ENCODE data around the gene ROBO1. TPM values are rescaled to one million over a fixed set of nuclear protein-coding genes. Genes with fewer than 3 reads are reported as not detected.
A peak's percentile ranks its signal among the peaks of the same experiment; 100 is the strongest.

The ROBO1 gene
- total and polyA plus RNA-seq, 4 donors, result 68.8 to 181 (median 106) TPM

DNA sequence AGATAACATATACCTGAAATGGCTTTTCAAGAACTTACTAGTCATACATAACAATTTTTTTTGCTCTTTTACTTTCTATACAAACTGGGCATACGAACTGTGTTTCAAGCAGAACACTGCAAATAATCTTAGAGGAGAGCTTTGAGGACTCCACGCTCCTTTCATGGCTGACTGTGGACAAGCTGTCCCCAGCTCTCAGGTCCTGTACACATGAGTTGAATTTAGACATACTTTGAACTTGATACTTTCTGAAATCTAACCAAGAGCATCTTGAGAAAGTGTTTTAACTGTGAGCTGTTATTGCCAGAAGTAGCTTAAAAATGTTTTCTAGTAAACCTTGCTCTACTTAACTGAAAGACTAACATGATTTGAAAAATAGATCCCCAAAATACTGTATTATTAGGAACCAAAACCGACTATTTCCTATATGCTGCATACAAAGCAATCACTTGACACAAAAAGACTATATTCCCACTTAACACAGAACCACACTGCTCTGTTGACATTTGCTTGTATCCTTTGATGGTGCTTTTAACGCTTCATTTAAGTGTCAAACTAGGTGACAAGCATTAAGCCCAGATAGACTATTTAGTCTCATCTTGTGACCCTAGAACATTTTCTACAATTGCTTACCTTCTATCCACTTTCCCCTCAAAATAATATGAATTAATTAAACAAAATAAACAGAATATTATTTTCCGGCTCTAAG lies 755.8 kb downstream of the ROBO1 start:
- H3K27ac ChIP-seq (ENCODE audit: low read depth, low read length), result no peak overlapping the region
- DNase-seq (ENCODE audit: low read depth in 4 of 6, low spot score in 6 of 6), result no peak
- WGBS (ENCODE audit: insufficient coverage), result 72% methylated on average over 4 of the region's 5 CpGs

GRCh38 chr3:79009861-79010260 lies 757.9 kb downstream of the ROBO1 start:
- Histone ChIP-seq H3K9me3 (ENCODE audit: control insufficient read depth, insufficient read depth, low read length) (no peaks in the 10 kb centered on the region), H3K27me3 (ENCODE audit: control insufficient read depth, insufficient read depth, low read length) (no peaks in the 10 kb centered on the region), H3K4me1 (ENCODE audit: control insufficient read depth, insufficient read depth, low read length) (no peaks in the 10 kb centered on the region), H3K36me3 (ENCODE audit: control insufficient read depth, insufficient read depth, low read length) (no peaks in the 10 kb centered on the region), H3K4me3 (ENCODE audit: low read depth, low read length) (no peak overlapping the region), H3K27ac (ENCODE audit: low read depth, low read length) (no peak overlapping the region)
- DNase-seq (ENCODE audit: low read depth in 4 of 6, low spot score in 6 of 6), result peak in 1 of 6 donors; percentile 51

More for the DNA sequence above, 755.8 kb downstream of the ROBO1 start:
- H3K4me1 ChIP-seq (ENCODE audit: control insufficient read depth, insufficient read depth, low read length), result no peaks in the 10 kb centered on the region
- H3K4me3 ChIP-seq (ENCODE audit: low read depth, low read length), result no peak overlapping the region
- no peaks in the 10 kb centered on the region for H3K36me3 ChIP-seq (ENCODE audit: control insufficient read depth, insufficient read depth, low read length)
- no peaks in the 10 kb centered on the region for H3K9me3 ChIP-seq (ENCODE audit: control insufficient read depth, insufficient read depth, low read length)
- H3K27me3 ChIP-seq (ENCODE audit: control insufficient read depth, insufficient read depth, low read length), result no peaks in the 10 kb centered on the region

GRCh38 chr3:79006077-79006476 lies 761.7 kb downstream of the ROBO1 start:
- H3K36me3 ChIP-seq (ENCODE audit: control insufficient read depth, insufficient read depth, low read length), result no peaks in the 10 kb centered on the region
- no peaks in the 10 kb centered on the region for H3K27me3 ChIP-seq (ENCODE audit: control insufficient read depth, insufficient read depth, low read length)
- no CpG with 5 or more reads among the region's 1 CpG for WGBS (ENCODE audit: insufficient coverage)
- DNase-seq (ENCODE audit: low read depth in 4 of 6, low spot score in 6 of 6), result no peak
- H3K4me1 ChIP-seq (ENCODE audit: control insufficient read depth, insufficient read depth, low read length), result no peaks in the 10 kb centered on the region
- H3K27ac ChIP-seq (ENCODE audit: low read depth, low read length), result no peak overlapping the region
- H3K9me3 ChIP-seq (ENCODE audit: control insufficient read depth, insufficient read depth, low read length), result no peaks in the 10 kb centered on the region
- H3K4me3 ChIP-seq (ENCODE audit: low read depth, low read length), result no peak overlapping the region

GRCh38 chr3:79005084-79005483 lies 762.7 kb downstream of the ROBO1 start:
- WGBS (ENCODE audit: insufficient coverage), result 57% methylated on average over 1 of the region's 6 CpGs
- no peak overlapping the region for H3K27ac ChIP-seq (ENCODE audit: low read depth, low read length)
- no peaks in the 10 kb centered on the region for H3K36me3 ChIP-seq (ENCODE audit: control insufficient read depth, insufficient read depth, low read length)
- H3K4me3 ChIP-seq (ENCODE audit: low read depth, low read length), result no peak overlapping the region
- no peaks in the 10 kb centered on the region for H3K4me1 ChIP-seq (ENCODE audit: control insufficient read depth, insufficient read depth, low read length)
- H3K9me3 ChIP-seq (ENCODE audit: control insufficient read depth, insufficient read depth, low read length), result no peaks in the 10 kb centered on the region
- H3K27me3 ChIP-seq (ENCODE audit: control insufficient read depth, insufficient read depth, low read length), result no peaks in the 10 kb centered on the region
- no peak for DNase-seq (ENCODE audit: low read depth in 4 of 6, low spot score in 6 of 6)

- Histone ChIP-seq H3K9me3 (ENCODE audit: control insufficient read depth, insufficient read depth, low read length) (peaks cover 4% of the 10 kb centered on the region), H3K4me3 (ENCODE audit: low read depth, low read length) (no peak overlapping the region), H3K4me1 (ENCODE audit: control insufficient read depth, insufficient read depth, low read length) (no peaks in the 10 kb centered on the region), H3K27ac (ENCODE audit: low read depth, low read length) (no peak overlapping the region), H3K27me3 (ENCODE audit: control insufficient read depth, insufficient read depth, low read length) (no peaks in the 10 kb centered on the region), H3K36me3 (ENCODE audit: control insufficient read depth, insufficient read depth, low read length) (no peaks in the 10 kb centered on the region)
- WGBS (ENCODE audit: insufficient coverage), result no CpG with 5 or more reads among the region's 1 CpG
- DNase-seq (ENCODE audit: low read depth in 4 of 6, low spot score in 6 of 6), result no peak
Measured at GRCh38 chr3:79003994-79004393, 763.8 kb downstream of the ROBO1 start.

DNA sequence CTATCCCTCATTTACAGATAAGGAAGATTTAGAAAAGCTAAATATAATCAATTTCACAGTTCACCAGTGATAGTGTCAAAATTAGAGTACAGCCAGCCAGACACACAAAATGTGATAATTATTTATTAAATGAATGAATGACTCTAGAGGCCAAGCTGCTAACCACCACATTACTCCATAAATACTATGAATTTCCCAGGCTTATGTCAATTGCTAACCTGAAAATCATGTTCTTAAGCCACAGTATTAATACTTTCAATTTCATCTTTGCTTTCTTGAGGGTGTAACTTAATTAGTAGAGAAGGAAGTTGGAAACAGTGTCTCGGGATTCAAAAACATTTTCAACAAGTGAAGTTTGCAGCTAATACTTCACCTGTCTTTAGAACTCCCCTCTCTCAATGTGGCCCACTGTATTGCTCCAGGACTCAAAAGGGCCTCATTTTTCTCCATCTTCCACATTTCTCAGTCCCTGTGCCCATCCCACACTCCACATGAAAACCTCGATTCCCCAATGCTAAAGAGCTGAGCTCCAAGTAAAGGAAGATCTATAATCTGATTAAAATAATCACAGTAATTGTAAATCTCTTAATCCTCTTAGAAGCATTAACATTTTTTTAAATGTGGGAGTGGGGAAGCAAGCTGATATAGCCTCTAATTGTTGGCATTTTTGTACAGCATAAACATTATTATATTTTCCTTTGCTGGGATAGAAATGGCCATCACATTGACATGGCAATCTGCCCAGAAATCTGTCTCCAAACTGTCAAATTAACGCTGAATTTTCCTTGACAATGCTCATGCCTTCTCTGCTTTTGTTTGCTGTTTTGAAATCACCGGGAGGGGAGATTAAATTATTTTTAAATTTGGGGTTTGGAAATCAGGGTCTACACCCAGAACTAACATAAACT lies 765.1 kb downstream of the ROBO1 start:
- Histone ChIP-seq H3K27me3 (ENCODE audit: control insufficient read depth, insufficient read depth, low read length) (no peaks in the 10 kb centered on the region), H3K36me3 (ENCODE audit: control insufficient read depth, insufficient read depth, low read length) (no peaks in the 10 kb centered on the region), H3K4me3 (ENCODE audit: low read depth, low read length) (no peak overlapping the region), H3K27ac (ENCODE audit: low read depth, low read length) (no peak overlapping the region), H3K4me1 (ENCODE audit: control insufficient read depth, insufficient read depth, low read length) (no peaks in the 10 kb centered on the region), H3K9me3 (ENCODE audit: control insufficient read depth, insufficient read depth, low read length) (peaks cover 4% of the 10 kb centered on the region)
- WGBS (ENCODE audit: insufficient coverage), result no CpG with 5 or more reads among the region's 4 CpGs
- peak in 1 of 6 donors; percentile 53 for DNase-seq (ENCODE audit: low read depth in 4 of 6, low spot score in 6 of 6)

DNA sequence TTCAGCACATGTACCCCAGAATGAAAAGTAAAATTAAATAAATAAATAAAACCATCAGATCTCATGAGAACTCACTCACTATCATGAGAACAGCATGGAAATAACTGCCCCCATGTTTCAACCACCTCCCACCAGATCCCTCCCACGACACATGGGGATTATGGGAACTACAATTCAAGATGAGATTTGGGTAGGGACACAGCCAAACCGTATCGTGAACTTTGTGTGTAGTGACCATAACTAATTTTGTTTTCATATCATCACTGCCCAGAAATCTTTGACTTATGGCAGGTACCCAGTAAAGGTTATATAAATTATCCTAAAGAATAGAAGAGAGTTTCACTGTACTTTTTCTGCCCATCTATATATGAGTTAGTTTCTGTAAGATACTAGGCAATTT lies 766.5 kb downstream of the ROBO1 start:
- Histone ChIP-seq H3K4me1 (ENCODE audit: control insufficient read depth, insufficient read depth, low read length) (no peaks in the 10 kb centered on the region), H3K27me3 (ENCODE audit: control insufficient read depth, insufficient read depth, low read length) (no peaks in the 10 kb centered on the region), H3K4me3 (ENCODE audit: low read depth, low read length) (no peak overlapping the region), H3K27ac (ENCODE audit: low read depth, low read length) (no peak overlapping the region), H3K9me3 (ENCODE audit: control insufficient read depth, insufficient read depth, low read length) (peaks cover 4% of the 10 kb centered on the region), H3K36me3 (ENCODE audit: control insufficient read depth, insufficient read depth, low read length) (no peaks in the 10 kb centered on the region)
- no CpG with 5 or more reads among the region's 3 CpGs for WGBS (ENCODE audit: insufficient coverage)
- no peak for DNase-seq (ENCODE audit: low read depth in 4 of 6, low spot score in 6 of 6)

- no CpG with 5 or more reads among the region's 2 CpGs for WGBS (ENCODE audit: insufficient coverage)
Measured at GRCh38 chr3:78999139-78999538, 768.7 kb downstream of the ROBO1 start.

DNA sequence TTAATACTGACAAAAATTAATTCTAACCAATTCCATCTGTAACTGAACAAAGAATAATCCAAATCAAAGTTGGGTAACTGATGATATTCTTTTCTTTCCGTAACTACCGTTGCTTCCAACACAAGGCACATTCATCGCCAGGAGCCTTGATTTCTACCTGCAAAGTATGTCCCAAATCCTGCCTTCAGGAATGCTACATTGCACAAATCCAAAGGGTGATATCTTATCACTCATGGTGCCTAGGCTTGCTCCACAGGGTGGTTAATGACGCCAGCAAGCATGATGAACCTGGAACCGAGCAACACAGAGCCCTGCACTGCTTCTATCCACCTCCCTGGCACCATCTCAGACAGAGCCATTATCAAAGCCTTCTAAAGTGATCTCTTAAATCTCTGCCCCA lies 772.7 kb downstream of the ROBO1 start:
- Histone ChIP-seq H3K27me3 (ENCODE audit: control insufficient read depth, insufficient read depth, low read length) (no peaks in the 10 kb centered on the region), H3K4me3 (ENCODE audit: low read depth, low read length) (no peak overlapping the region), H3K9me3 (ENCODE audit: control insufficient read depth, insufficient read depth, low read length) (peaks cover 4% of the 10 kb centered on the region), H3K4me1 (ENCODE audit: control insufficient read depth, insufficient read depth, low read length) (no peaks in the 10 kb centered on the region), H3K36me3 (ENCODE audit: control insufficient read depth, insufficient read depth, low read length) (no peaks in the 10 kb centered on the region), H3K27ac (ENCODE audit: low read depth, low read length) (no peak overlapping the region)
- no peak for DNase-seq (ENCODE audit: low read depth in 4 of 6, low spot score in 6 of 6)
- WGBS (ENCODE audit: insufficient coverage), result 87% methylated on average over 5 of the region's 5 CpGs

More at GRCh38 chr3:78999139-78999538, 768.7 kb downstream of the ROBO1 start:
- no peak for DNase-seq (ENCODE audit: low read depth in 4 of 6, low spot score in 6 of 6)
- Histone ChIP-seq H3K9me3 (ENCODE audit: control insufficient read depth, insufficient read depth, low read length) (peaks cover 4% of the 10 kb centered on the region), H3K27me3 (ENCODE audit: control insufficient read depth, insufficient read depth, low read length) (no peaks in the 10 kb centered on the region), H3K4me1 (ENCODE audit: control insufficient read depth, insufficient read depth, low read length) (no peaks in the 10 kb centered on the region), H3K4me3 (ENCODE audit: low read depth, low read length) (no peak overlapping the region), H3K27ac (ENCODE audit: low read depth, low read length) (no peak overlapping the region), H3K36me3 (ENCODE audit: control insufficient read depth, insufficient read depth, low read length) (no peaks in the 10 kb centered on the region)

Data from spinal cord (tissue), 10 donors.